GM12873 (cell line): Measurements from ENCODE around the gene COX4I1.

Experiments
- CTCF ChIP-seq: IDR thresholded peaks from 2 replicates; pipeline ENCODE4 v1.5.1; 2012; ENCODE audit warnings: low read depth, mild to moderate bottlenecking, moderate library complexity, low read length, control low read depth; ENCODE audit not compliant: insufficient read depth; ENCODE audit errors: missing control alignments

Gene COX4I1

GRCh38 chr16:85822145-85822544 lies 22.6 kb downstream of the COX4I1 start:
- no peak for TF ChIP-seq CTCF

GRCh38 chr16:85823328-85823920 lies 23.9 kb downstream of the COX4I1 start:
- TF ChIP-seq CTCF = no peak

- no peak for TF ChIP-seq CTCF
These were observed 25.0 kb downstream of the COX4I1 start for GRCh38 chr16:85824161-85825135.

- peak; percentile 41 for TF ChIP-seq CTCF
These were observed 25.8 kb downstream of the COX4I1 start for GRCh38 chr16:85825326-85825725.

- no peak for TF ChIP-seq CTCF
These were observed 27.3 kb downstream of the COX4I1 start for GRCh38 chr16:85826686-85827247.

GRCh38 chr16:85828166-85828565 lies 28.7 kb downstream of the COX4I1 start:
- TF ChIP-seq CTCF = no peak

GRCh38 chr16:85829171-85829719 lies 29.8 kb downstream of the COX4I1 start:
- no peak for TF ChIP-seq CTCF
